SU-DHL-6 (cell line): ENCODE measurements around the gene CYB561D1.

Source experiments
- H2AFZ ChIP-seq: fragments of 200-600 bp; sonication (generic); 2 replicates; pipeline ENCODE4 v1.6.1; 2014; ENCODE audit warnings: low read depth, mild to moderate bottlenecking, moderate library complexity, mixed read lengths, antibody characterized with exemption, low read length; ENCODE audit not compliant: severe bottlenecking
- H3F3A ChIP-seq: fragments of 200-600 bp; shearing (Covaris generic); 2 replicates; pipeline ENCODE4 v1.6.0; 2016; ENCODE audit warnings: antibody characterized with exemption, mild to moderate bottlenecking; ENCODE audit not compliant: insufficient read depth
- H3K27ac ChIP-seq: fragments of 200-600 bp; sonication (generic); 2 replicates; pipeline ENCODE4 v1.5.1; 2016; ENCODE audit warnings: low read depth, mild to moderate bottlenecking, low read length, moderate library complexity, mixed read lengths
- H3K27me3 ChIP-seq: fragments of 200-600 bp; sonication (generic), shearing (Covaris generic); 2 replicates; pipeline ENCODE4 v1.6.0; 2014; ENCODE audit warnings: mild to moderate bottlenecking, low read length
- H3K36me3 ChIP-seq: fragments of 200-600 bp; sonication (generic); 2 replicates; pipeline ENCODE4 v1.6.1; 2014; ENCODE audit warnings: mild to moderate bottlenecking, low read length, mixed read lengths
- H3K4me2 ChIP-seq: fragments of 300-600, 200-600 bp; shearing (Covaris generic), sonication (generic); 2 replicates; pipeline ENCODE4 v1.6.0; 2014; ENCODE audit warnings: low read length, low read depth, mild to moderate bottlenecking; ENCODE audit not compliant: poor library complexity, severe bottlenecking
- H3K4me3 ChIP-seq: fragments of 200-600 bp; sonication (generic); 2 replicates; pipeline ENCODE4 v1.5.1; 2014; ENCODE audit warnings: antibody characterized with exemption, low read length, mild to moderate bottlenecking, mixed read lengths; ENCODE audit not compliant: insufficient read depth, poor library complexity, severe bottlenecking
- H3K79me2 ChIP-seq: fragments of 200-600 bp; sonication (generic); 2 replicates; pipeline ENCODE4 v1.6.1; 2014; ENCODE audit warnings: mild to moderate bottlenecking, low read length, moderate library complexity; ENCODE audit not compliant: insufficient read depth
- H3K9ac ChIP-seq: fragments of 200-600 bp; sonication (generic); 2 replicates; pipeline ENCODE4 v1.7.0; 2014; ENCODE audit warnings: mild to moderate bottlenecking, low read length
- H3K9me2 ChIP-seq: fragments of 200-600 bp; sonication (generic); replicated peaks from 2 replicates; pipeline ENCODE4 v1.6.1; 2014; ENCODE audit warnings: low read length; ENCODE audit not compliant: insufficient read depth
- H3K9me3 ChIP-seq: fragments of 200-600 bp; sonication (generic); 2 replicates; pipeline ENCODE4 v1.6.1; 2014; ENCODE audit warnings: low read length, mixed read lengths; ENCODE audit not compliant: insufficient read depth
- H4K20me1 ChIP-seq: fragments of 200-600 bp; sonication (generic); 2 replicates; pipeline ENCODE4 v1.6.1; 2014; ENCODE audit warnings: low read depth, mild to moderate bottlenecking, antibody characterized with exemption, low read length, moderate library complexity, mixed read lengths
- CTCF ChIP-seq: fragments of 200-600 bp; sonication (generic); IDR thresholded peaks from one replicate; pipeline ENCODE4 v1.5.1; 2017; ENCODE audit warnings: antibody characterized with exemption, mild to moderate bottlenecking, low read length, moderate library complexity; ENCODE audit not compliant: insufficient read depth, poor library complexity, severe bottlenecking
- EZH2phosphoT487 ChIP-seq: fragments of 200-600 bp; sonication (generic), shearing (Covaris generic); conservative IDR thresholded peaks from 2 replicates; pipeline ENCODE4 v1.6.1; 2018; ENCODE audit warnings: mild to moderate bottlenecking, antibody characterized with exemption, low read length, moderate library complexity, mixed read lengths

CYB561D1 gene

GRCh38 chr1:109491372-109491771, 2.5 kb upstream of the CYB561D1 start:
- H3K27ac ChIP-seq: no peak overlapping the region
- no peak overlapping the region for H3K4me3 ChIP-seq
- no peak overlapping the region for H2AFZ ChIP-seq
- no peaks in the 10 kb centered on the region for H3K9me3 ChIP-seq
- no peak overlapping the region for H3K4me2 ChIP-seq
- no peaks in the 10 kb centered on the region for H3K36me3 ChIP-seq
- H3K9me2 ChIP-seq: no peaks in the 10 kb centered on the region
- TF ChIP-seq EZH2phosphoT487: no peak
- TF ChIP-seq CTCF: no peak
- H4K20me1 ChIP-seq: no peaks in the 10 kb centered on the region
- H3K27me3 ChIP-seq: no peaks in the 10 kb centered on the region
- H3K9ac ChIP-seq: no peak overlapping the region
- H3F3A ChIP-seq: no peaks in the 10 kb centered on the region
- H3K79me2 ChIP-seq: 0 out of 2 replicates have a peak, but pooled peaks cover 3% of the 10 kb centered on the region

DNA sequence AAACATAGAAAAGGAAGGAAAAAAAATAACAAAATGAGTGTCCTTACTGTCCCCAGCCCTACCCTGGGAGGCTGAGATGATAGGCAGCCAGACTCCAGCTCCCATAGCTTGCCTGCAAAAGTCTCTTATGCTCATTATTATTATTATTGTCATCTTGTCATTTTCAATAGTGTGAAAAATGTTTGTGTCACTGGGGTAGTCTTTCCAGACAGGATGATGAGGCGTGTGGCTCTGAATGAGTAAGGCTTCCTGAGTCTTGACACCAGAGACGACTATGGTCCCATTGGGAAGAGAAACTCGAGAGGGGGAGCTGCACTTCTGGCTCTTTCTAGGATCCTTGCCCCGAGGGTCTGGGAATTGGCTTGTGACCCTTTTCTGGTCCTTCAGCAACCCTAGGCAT, 1.1 kb upstream of the CYB561D1 start:
- no peaks in the 10 kb centered on the region for H3K9me3 ChIP-seq
- no peaks in the 10 kb centered on the region for H3F3A ChIP-seq
- H3K36me3 ChIP-seq: no peaks in the 10 kb centered on the region
- H3K27ac ChIP-seq: no peak overlapping the region
- H4K20me1 ChIP-seq: no peaks in the 10 kb centered on the region
- no peak for TF ChIP-seq CTCF
- no peak for TF ChIP-seq EZH2phosphoT487
- H3K79me2 ChIP-seq: 0 out of 2 replicates have a peak, but pooled peaks cover 3% of the 10 kb centered on the region
- H3K4me3 ChIP-seq: no peak overlapping the region
- H3K27me3 ChIP-seq: no peaks in the 10 kb centered on the region
- H2AFZ ChIP-seq: no peak overlapping the region
- no peaks in the 10 kb centered on the region for H3K9me2 ChIP-seq
- H3K4me2 ChIP-seq: no peak overlapping the region
- H3K9ac ChIP-seq: 0 out of 2 replicates have a peak overlapping the region, but pooled peaks have one; percentile 63

DNA sequence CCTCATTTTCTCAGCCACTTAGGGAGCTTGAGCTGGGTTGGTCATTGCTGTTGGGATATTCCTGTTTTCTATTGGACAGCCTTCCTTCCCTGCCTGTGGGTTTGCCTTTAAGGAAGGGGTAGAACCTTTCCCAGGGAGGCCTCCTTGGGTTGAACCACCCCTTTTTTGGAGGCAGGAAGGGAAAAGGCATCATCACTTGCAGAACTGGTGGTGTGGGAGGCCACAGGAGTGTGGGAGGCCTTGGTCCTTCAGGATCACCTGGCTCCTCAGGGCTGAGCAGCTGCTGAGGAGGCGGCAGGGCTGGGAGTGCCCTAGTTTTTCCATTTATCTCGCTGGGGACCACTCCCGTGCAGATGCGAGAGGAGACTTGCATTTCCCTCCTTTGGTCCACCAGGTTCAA, 667 bp upstream of the CYB561D1 start:
- TF ChIP-seq EZH2phosphoT487 (no peak), CTCF (no peak)
- Histone ChIP-seq H3K27me3 (no peaks in the 10 kb centered on the region), H3K4me2 (peak overlapping the region; percentile 56), H4K20me1 (no peaks in the 10 kb centered on the region), H3K9ac (peak overlapping the region; percentile 63), H3K9me3 (no peaks in the 10 kb centered on the region), H2AFZ (peak overlapping the region; percentile 87), H3K27ac (no peak overlapping the region), H3K36me3 (no peaks in the 10 kb centered on the region), H3K4me3 (peak overlapping the region; percentile 66), H3K9me2 (no peaks in the 10 kb centered on the region), H3F3A (no peaks in the 10 kb centered on the region), H3K79me2 (0 out of 2 replicates have a peak, but pooled peaks cover 3% of the 10 kb centered on the region)

DNA sequence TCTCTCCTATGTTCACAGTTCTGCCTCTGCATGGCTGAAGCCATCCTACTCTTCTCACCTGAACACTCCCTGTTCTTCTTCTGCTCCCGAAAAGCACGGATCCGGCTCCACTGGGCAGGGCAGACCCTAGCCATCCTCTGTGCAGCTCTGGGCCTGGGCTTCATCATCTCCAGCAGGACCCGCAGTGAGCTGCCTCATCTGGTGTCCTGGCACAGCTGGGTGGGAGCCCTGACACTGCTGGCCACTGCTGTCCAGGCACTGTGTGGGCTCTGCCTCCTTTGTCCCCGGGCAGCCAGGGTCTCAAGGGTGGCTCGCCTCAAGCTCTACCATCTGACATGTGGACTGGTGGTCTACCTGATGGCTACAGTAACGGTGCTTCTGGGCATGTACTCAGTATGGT, 1.8 kb downstream of the CYB561D1 start:
- no peaks in the 10 kb centered on the region for H3K27me3 ChIP-seq
- no peaks in the 10 kb centered on the region for H3K9me3 ChIP-seq
- H2AFZ ChIP-seq: no peak overlapping the region
- TF ChIP-seq CTCF (no peak), EZH2phosphoT487 (no peak)
- H3K4me2 ChIP-seq: no peak overlapping the region
- H3F3A ChIP-seq: no peaks in the 10 kb centered on the region
- no peaks in the 10 kb centered on the region for H3K36me3 ChIP-seq
- H3K79me2 ChIP-seq: 0 out of 2 replicates have a peak, but pooled peaks cover 3% of the 10 kb centered on the region
- no peak overlapping the region for H3K9ac ChIP-seq
- H4K20me1 ChIP-seq: no peaks in the 10 kb centered on the region
- no peak overlapping the region for H3K27ac ChIP-seq
- no peaks in the 10 kb centered on the region for H3K9me2 ChIP-seq
- no peak overlapping the region for H3K4me3 ChIP-seq
